HG02943 (cell line): Measurements from ENCODE around the gene SLC35F1.
A peak's percentile ranks its signal among the peaks of the same experiment; 100 is the strongest.
"Not testable (repeated sequence)": the region's sequence is repeated elsewhere in the genome, so short reads cannot be mapped to it uniquely, and the experiment has no call there.

ENCODE experiments used
- ATAC-seq: cut with Tn5 transposase; IDR thresholded peaks from one replicate; pipeline ENCODE4 v1.9.1; 2021; ENCODE audit warnings: mild to moderate bottlenecking, low read depth, moderate library complexity; ENCODE audit not compliant: unreplicated experiment

SLC35F1 gene

DNA sequence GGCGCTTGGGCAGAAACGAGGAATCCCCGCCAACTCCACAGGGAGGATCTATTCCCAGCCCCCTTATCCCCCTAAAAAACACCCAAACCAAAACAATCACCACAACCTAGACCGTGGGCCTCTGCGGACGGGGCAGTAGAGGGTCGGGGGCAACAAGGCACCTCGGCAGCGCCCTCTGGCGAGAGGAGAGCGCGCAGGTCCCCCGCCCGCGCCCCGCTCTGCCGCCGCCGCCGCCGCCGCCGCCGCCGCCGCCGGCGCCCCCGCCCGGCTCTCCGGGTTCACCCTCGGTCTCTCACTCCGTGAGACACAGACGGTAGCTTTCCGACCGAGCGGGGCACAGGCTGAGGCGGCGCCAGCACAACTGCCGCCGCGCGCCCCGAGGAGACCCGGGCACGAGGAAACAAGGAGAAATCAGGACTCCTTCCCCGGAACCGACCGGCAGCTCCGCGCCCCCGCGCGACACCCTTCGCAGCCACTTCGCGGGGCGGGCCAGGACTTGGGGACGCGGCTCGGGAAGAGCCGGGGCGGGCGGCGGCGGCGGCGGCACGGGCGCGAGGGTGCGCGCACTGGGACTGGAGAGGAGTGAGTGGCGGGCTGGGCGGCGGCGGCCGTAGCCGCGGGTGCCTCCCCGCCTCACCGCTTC, at the start of gene SLC35F1:
Gene SLC35F1, plus strand, starts transcription at position 307 of the 643 bp plus-strand sequence.
- ATAC-seq: peak; percentile 54

DNA sequence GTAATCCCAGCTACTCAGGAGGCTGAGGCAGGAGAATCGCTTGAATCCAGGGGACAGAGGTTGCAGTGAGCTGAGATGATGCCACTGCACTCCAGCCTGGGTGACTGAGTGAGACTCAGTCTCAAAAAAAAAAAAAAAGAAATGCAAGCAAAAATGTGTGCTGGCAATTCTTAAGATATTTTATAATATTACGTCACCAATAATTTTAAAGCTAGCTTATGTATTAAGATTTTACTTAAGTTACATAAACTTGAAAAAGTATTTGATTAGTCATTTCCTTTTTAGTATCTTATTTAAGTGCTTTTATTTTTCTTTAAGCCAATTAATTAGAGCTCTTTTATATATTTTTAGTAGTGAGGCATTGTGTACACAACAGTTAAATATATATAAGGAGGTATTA, 48.5 kb upstream of the SLC35F1 start:
- ATAC-seq: not testable (repeated sequence)

DNA sequence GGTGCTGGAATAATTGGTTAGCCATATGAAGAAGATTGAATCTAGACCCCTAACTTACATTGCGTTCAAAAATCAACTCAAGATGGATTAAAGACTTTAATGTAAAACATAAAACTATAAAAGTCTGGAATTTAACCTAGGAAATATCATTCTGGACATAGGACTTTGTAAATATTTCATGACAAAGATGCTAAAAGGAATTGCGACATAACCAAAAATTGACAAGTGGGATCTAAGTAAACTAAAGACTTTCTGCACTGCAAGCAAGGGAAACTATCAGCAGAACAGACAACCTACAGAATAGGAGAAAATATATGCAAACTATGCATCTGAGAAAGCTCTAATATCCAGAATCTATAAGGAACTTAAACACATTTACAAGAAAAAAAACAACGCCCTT, 45.5 kb upstream of the SLC35F1 start:
- no peak for ATAC-seq

DNA sequence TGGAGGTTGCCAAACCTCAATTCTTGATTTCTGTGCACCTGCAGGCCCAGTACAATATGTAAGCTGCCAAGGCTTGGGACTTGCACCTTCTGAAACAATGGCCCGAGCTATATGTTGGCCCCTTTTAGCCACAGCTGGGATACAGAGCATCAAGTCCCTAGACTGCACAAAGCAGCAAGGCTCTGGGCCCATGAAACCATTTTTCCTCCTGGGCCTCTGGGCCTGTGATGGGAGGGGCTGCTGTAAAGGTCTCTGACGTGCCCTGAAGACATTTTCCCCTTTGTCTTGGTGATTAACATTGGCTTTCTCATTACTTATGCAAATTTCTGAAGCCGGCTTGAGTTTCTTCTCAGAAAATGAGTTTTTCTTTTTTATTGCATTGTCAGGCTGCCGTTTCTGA, 40.5 kb upstream of the SLC35F1 start:
- no peak for ATAC-seq

DNA sequence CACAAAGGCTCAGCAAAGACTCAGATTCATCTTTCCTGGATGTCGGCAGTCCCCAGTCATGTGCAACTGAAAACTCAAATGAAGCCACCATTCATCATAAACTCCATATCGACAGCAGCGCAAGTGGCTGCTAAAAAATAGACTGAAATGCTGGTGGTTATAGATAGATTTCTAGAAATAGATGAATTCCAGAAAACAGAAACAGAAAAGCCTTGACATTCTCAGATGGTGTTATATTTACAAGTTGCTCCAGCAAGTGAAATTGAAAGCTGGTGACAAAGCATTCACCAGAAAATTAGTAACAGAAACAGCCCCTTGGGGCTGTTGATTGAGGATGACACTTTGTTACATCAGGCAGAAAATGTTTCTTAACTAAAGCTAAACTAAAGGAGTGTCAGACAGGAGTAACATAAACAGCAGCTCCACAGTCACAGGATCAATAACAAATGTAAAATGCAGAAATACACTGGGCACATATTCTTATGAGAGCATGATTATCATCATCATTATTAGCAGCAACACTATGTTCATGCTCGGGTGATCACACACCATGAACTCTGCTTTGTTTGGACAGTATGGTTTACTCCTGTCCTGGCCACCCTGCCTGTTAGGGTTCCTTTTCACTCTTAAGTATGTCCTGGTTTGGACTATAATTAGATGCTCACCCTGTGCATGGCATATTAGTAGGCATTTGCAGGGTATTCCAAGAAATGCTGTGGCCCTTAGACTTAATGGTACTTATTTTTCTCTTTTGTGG, 36.4 kb upstream of the SLC35F1 start:
- peak; percentile 79 for ATAC-seq

DNA sequence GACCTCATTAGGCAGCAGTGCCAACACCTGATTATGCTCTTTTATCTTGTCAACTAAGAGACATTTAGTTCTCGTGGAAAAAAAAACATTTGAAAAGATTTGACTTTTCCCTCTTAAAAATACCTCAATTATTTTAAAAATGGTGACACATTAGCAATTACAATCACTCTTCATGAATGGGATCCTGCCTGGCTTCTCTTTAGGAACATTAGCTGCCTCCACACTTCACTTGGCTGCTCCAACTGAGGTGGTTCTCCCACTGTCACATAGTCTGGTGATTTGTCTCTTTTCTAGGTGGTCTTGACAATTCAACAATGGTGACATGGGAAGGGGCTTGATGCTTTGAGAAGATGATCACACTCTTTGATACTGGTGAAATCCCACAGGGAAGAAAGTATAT, 26.2 kb upstream of the SLC35F1 start:
- ATAC-seq: no peak

DNA sequence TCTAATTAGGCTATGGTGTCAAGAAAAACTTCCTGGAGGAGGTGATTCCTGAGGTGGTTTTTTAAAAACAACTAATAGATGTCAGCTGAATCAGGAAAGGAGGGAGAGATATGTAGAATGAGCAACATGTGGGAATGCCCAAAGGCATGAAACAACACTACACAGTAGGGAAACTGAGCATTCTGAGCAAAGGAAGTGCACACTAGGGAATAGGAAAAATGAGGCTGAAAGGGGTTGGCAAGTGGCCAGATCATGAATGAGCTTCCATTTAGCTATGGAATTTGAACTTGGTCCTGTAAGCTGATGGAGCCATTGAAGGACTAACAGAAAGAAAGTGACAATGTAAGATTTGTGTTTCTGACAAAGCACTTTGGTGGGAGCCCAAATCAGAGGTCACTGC, 16.9 kb upstream of the SLC35F1 start:
- no peak for ATAC-seq

DNA sequence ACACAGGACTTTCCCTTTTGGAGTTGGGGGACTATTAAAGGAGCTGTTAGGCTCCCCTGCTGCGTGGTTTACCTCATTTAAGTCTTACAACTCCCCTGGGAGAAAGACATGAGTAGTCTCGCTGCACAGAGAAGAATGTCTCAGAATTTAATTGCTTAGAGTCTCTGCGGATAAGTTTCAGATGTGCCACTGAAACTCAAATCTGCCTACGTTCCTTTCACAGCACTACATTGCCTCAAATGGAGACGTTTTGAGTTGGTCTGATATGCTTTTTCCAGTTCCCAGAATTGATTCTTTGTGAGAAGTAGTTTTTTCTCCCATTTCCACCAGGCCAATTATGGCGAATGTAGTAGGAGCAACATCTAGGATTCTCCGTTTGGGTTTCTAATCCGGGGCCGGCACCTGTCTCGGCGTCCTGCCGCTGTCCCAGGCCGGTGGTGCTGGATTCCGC, 532 bp upstream of the SLC35F1 start:
- ATAC-seq: peak; percentile 43

DNA sequence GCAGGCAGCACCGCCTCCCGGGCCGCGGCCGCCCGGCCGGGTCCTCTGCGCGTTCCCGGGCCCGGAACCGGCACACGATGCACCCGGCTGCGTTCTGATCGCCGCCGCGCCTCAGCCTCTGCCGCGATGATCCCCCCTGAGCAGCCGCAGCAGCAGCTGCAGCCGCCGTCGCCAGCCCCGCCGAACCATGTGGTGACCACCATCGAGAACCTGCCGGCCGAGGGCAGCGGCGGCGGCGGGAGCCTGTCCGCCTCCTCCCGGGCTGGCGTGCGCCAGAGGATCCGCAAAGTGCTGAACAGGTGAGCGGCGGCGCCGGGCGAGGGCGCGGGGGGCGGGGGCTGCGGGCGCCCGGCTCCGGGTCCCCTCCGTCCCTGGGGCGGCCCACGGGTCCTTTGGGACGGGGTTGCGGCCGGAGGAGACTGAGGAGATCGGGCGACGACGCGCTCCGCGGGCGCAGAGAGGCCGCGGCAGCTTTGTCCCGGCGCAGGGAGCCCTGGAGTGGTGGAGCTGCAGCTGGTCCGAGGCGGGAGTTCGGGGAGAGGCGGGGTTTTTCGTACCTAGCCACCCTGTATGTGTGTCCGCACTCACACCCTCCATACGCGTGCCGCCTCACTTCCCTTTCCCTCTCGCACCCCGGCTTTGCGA, 659 bp downstream of the SLC35F1 start:
- peak; percentile 25 for ATAC-seq

DNA sequence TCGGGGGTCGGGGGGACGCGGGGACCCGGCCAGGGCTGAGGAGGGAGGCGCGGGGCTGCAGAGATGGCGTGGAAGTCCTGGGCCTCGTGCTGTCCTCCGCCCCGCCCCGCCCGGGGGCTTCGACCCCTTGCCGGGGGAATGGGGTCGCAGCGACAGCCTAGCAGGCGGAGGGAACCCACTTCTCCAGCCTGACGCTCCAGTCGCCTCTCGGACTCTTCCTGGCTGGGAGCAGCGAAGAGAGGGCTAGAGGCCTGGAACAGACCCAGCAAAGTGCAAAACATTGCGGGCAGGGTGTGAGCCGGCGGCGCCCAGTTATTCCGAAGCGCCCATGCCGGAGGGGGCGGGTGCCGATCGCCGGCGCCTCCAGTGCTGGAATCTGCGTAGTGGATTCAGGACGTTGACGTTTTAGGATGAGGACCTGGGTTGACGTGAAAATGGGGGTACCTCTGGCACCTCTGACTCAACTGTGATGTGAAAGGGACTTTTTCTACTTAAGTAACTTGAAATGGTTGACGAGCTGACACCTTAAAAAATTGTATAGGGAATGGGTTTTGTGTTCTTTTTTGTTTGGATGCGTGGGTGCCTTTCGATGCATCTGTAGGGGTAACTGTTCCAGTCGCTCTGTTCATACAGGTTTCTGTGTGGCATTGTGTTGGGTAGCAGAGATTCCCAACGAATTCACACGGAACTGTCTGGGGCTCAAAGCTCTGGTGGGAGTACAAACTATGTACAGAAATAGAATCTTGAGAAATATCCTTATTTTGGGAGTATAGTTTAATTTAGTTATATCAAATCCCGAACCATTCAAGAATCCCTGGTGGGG, 1.4 kb downstream of the SLC35F1 start:
- no peak for ATAC-seq

DNA sequence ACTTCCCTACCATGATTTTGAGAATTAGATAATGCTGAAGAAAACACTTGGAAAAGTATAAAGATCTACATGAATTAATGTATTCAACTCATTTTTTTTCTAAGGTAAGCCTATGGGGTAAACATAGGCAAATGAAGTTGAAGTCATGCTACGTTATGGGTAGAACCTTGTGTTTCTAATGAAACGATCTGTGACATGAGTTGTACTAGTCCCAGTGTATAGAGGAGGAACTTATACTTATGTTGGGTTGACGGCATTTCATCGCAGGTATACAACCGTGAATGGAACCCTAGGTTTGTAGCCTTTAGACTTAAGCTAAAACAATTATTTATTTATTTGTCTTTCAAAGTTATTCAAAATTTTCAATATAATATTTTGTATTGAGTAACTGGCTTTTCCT, 2.6 kb downstream of the SLC35F1 start:
- ATAC-seq: no peak

DNA sequence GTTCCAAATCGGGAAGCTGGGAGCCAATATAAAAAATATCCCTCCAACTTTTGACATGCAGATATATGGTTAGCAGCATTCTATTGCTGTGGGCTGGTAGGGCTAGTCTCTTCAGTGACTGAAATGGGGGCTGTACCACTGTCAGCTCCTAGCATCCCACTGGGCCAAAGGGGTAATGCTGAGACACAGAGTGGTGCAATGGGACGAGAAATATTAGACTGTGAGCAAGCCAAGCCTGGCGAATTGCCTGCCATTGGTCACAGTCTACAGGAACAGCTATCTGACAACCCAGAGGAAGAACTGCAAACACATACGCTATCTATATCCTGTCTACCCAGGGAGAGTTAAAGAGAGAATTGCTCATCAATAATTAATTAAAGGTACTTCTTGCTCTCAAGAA, 3.5 kb downstream of the SLC35F1 start:
- no peak for ATAC-seq

DNA sequence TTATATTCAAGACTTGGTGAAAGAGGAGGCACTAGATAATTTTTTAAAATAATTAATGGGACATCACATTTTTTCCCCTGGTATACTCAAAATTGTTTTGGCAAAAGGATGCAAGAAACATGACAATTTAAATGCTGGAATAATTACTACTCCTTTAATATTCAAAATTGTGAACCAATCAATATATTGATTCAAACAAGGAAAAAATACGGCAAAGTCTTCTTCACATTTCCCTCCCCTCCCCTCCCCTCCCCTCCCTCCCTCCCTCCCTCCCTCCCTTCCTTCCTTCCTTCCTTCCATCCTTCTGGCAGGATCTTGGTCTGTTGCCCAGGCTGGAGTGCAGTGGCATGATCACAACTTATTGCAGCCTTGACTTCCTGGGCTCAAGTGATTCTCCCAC, 4.1 kb downstream of the SLC35F1 start:
- ATAC-seq: no peak

DNA sequence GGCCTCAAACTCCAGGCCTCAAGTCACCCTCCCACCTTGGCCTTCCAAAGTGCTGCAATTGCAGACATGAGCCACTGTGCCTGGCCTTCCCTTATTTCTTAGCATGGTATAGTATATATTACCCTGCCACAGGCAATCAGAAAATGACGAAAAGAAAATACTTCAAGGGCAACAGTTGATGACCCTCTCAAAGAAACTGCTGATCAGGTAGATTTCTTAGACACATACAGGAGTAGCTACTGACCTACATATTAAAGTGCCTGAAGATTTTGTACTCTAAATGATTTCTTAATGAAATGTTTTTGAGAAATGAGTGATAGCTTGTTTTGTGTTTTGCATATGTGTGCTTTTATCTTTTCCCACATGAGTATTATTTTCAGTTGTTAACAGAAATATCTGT, 4.6 kb downstream of the SLC35F1 start:
- no peak for ATAC-seq

DNA sequence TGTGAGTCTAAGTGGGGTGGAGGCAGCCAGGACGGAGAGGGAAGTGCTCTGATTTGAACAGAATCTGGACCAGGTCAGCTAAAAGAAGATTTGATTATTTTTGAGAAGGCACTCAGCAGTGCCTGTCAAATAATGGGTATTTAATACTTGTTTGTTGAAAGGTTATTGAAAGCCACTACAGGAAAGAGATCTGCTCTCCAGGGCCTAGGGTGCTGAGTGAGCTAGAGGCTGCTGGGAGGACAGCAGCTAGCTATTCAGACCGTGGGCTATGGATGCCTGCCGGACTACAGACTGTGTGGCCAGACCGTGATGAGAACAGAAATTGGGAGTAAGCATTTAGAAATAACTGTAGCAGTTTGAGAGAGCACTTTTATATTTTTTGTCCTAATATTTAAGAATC, 8.8 kb downstream of the SLC35F1 start:
- no peak for ATAC-seq

DNA sequence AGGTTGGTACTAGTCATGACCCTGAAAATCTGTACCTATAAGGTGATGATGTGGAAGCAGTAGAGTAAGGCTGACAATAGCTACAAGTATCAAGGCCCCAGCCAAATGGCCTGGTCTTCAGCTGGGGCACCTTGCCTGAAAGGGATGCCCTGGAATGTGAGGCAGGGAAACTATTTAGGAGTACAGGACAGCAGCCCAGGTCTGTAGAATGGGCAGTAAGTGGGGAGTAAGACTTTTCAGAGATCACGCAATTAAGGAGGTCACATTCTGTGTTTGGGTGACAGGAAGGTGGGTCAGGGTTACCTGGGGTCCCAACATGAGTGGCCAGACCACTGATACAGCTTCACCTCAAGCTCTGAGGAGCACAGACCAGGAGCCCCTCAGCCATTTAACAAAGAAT, 9.4 kb downstream of the SLC35F1 start:
- no peak for ATAC-seq

DNA sequence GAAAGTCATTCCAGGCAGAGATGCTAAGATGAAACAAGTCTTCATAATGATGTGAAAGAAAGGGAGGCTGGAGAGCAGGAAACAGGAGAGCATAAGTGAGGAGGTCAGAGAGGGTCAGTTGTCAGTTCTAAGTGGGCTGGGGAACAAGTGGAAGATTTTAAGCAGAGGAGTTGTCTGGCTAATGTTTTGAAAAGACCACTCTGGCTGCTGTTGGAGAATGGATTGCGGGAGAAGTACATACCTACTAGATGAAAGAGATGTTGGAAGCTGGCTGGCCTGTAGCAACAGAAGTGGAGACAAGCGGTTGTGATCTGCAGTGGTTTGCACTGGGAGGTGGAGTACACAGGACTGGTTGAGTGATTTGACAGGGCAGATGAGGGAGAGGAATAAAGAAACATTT, 10.1 kb downstream of the SLC35F1 start:
- ATAC-seq: no peak

DNA sequence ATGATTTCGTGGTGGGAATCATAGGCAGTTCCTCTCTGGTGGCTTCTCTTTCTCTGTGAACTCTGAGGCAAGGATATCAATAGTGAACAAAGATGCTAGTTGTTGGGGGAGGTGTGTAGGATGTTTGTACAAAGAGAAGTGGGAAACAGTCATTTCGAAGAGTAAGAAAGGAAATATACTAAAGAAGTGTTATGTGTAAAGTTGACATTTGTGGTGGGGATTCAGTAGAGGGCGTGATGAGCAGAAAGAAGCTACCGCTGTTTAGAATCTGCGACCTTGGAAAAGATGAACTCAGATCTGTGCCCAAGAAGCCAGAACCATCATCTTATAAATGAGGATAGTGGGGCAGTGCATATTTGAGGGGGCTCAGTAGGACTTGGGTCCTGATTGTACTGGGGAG, 11.4 kb downstream of the SLC35F1 start:
- ATAC-seq: no peak

DNA sequence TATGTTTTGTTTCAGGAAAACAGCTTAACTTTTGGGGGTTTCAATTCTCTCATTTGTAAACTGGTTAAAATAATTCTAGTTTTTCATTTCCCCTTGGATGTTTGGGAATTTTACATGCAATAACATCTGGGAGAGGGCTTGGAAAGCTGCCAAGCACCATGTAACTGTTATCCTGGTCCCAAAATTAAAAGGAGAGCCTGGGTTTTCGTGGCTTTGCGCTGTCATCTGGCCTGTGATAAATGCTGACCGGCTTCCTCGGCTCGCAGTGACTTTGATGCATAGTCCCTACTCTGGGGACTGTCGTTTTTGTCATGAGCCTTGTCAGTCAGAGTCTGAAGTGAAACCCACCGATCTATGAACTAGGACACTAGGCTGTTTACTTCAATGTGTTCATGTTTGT, 12.2 kb downstream of the SLC35F1 start:
- ATAC-seq: no peak

DNA sequence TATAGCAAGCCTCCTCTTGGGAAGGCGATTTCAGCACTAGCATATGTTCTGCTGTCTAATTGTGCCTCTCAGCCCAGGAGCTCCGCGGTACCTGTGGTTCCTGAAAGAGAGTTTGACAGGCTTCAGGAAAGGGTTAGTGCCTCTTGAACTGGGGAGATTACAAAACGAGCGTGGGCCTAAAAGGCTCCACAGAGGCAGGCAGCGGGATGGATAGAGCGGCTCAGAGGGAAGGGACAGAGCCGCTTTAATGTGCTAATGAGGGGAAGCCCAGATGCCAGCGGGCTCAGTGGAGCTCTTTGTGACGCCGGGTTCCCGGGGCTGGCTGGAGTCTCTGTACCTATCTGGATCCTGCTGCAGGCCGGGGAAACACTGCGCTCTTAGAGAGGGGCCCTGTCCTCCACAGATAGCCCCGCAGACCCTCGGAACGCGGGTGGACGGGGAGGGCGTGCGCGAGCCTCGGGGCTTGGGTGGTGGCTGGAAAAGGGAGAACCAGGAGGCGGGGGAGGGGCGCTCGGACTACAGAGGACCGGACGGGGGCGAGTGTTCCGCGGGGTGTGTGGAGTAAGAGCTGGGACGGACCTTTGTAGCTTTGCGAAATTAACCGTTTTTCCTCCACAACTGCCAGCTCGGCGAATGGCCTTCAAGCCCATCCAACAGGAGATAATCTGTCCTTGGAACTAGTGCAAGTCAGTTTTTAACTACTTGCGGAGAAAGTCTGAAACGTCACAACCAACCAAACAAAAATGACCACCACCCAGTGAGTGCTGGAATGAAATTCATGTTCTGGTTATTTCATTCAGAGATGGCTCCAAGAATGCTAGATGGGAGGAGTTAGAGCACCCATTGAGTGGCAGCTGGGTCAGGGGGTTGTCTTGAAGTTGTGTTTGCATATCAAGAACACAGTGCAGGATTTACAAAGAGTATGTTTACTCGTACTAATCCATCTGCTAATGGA, 13.0 kb downstream of the SLC35F1 start:
- ATAC-seq: no peak
